ENCODE measurements around the gene NXF1. TPM values are rescaled to one million over a fixed set of nuclear protein-coding genes. Genes with fewer than 3 reads are reported as not detected.

NXF1 gene
- total RNA-seq, 3 donors from 2014 or later, result 74.9 to 89.3 (median 76.4) TPM

GRCh38 chr11:62801071-62801470 lies 4.2 kb downstream of the NXF1 start:
- Histone ChIP-seq H3K4me1 (no peaks in the 10 kb centered on the region), H3K27ac (peak overlapping the region in 1 of 2 donors; percentile 1), H3K9me3 (no peaks in the 10 kb centered on the region), H3K36me3 (peaks cover 10% of the 10 kb centered on the region), H3K27me3 (no peaks in the 10 kb centered on the region), H3K4me3 (no peak overlapping the region)
- TF ChIP-seq CTCF (IDR thresholded peaks at IDR 0.05) (no peak), POLR2A (IDR thresholded peaks at IDR 0.05) (no peak), POLR2AphosphoS5 (IDR thresholded peaks at IDR 0.05) (no peak)
- intact Hi-C loops (cut with DNase I; ENCODE audit: low total_unique reads), result no loop called here
- no peak for DNase-seq (ENCODE audit: low spot score in 2 of 2)

GRCh38 chr11:62799486-62799885 lies 5.8 kb downstream of the NXF1 start:
- Histone ChIP-seq H3K27me3 (no peaks in the 10 kb centered on the region), H3K27ac (no peak overlapping the region), H3K4me1 (no peaks in the 10 kb centered on the region), H3K4me3 (no peak overlapping the region), H3K36me3 (peaks cover 10% of the 10 kb centered on the region), H3K9me3 (no peaks in the 10 kb centered on the region)
- intact Hi-C loops (cut with DNase I; ENCODE audit: low total_unique reads), result no loop called here
- no peak for DNase-seq (ENCODE audit: low spot score in 2 of 2)
- TF ChIP-seq POLR2A (IDR thresholded peaks at IDR 0.05), result no peak
- no peak for TF ChIP-seq POLR2AphosphoS5 (IDR thresholded peaks at IDR 0.05)
- TF ChIP-seq CTCF (IDR thresholded peaks at IDR 0.05), result no peak

GRCh38 chr11:62796281-62796680 lies 9.0 kb downstream of the NXF1 start:
- no peak overlapping the region for H3K4me3 ChIP-seq
- DNase-seq (ENCODE audit: low spot score in 2 of 2), result no peak
- intact Hi-C loops (cut with DNase I; ENCODE audit: low total_unique reads), result no loop called here
- peaks cover 10% of the 10 kb centered on the region for H3K36me3 ChIP-seq
- no peak overlapping the region for H3K27ac ChIP-seq
- no peak for TF ChIP-seq POLR2AphosphoS5 (IDR thresholded peaks at IDR 0.05)
- no peak for TF ChIP-seq CTCF (IDR thresholded peaks at IDR 0.05)
- TF ChIP-seq POLR2A (IDR thresholded peaks at IDR 0.05), result no peak
- no peaks in the 10 kb centered on the region for H3K4me1 ChIP-seq
- H3K9me3 ChIP-seq, result no peaks in the 10 kb centered on the region
- H3K27me3 ChIP-seq, result no peaks in the 10 kb centered on the region

GRCh38 chr11:62794201-62794775 lies 11.0 kb downstream of the NXF1 start:
- Histone ChIP-seq H3K27me3 (no peaks in the 10 kb centered on the region), H3K4me3 (no peak overlapping the region), H3K36me3 (peaks cover 9% of the 10 kb centered on the region), H3K27ac (no peak overlapping the region), H3K4me1 (no peaks in the 10 kb centered on the region), H3K9me3 (no peaks in the 10 kb centered on the region)
- TF ChIP-seq CTCF (IDR thresholded peaks at IDR 0.05) (no peak), POLR2A (IDR thresholded peaks at IDR 0.05) (no peak), POLR2AphosphoS5 (IDR thresholded peaks at IDR 0.05) (no peak)
- no peak for DNase-seq (ENCODE audit: low spot score in 2 of 2)
- intact Hi-C loops (cut with DNase I; ENCODE audit: low total_unique reads), result no loop called here

- Histone ChIP-seq H3K27me3 (no peaks in the 10 kb centered on the region), H3K4me3 (peak overlapping the region; percentile 70 to 91 (median 91)), H3K27ac (peak overlapping the region; percentile 77 to 87), H3K36me3 (no peaks in the 10 kb centered on the region), H3K9me3 (no peaks in the 10 kb centered on the region), H3K4me1 (peaks cover 0 to 6% of the 10 kb centered on the region in 2 donors)
- TF ChIP-seq POLR2A (IDR thresholded peaks at IDR 0.05) (no peak), CTCF (IDR thresholded peaks at IDR 0.05) (no peak), POLR2AphosphoS5 (IDR thresholded peaks at IDR 0.05) (no peak)
- DNase-seq (ENCODE audit: low spot score in 2 of 2), result no peak
- intact Hi-C loops (cut with DNase I; ENCODE audit: low total_unique reads), result no loop called here
Observed at GRCh38 chr11:62792202-62792575, 13.1 kb downstream of the NXF1 start.

Measured in breast epithelium (tissue), 4 donors.